Fibroblast of skin of right biceps (primary cell): ENCODE data around the gene MYO9A.
"Not testable (repeated sequence)": the region's sequence is repeated elsewhere in the genome, so short reads cannot be mapped to it uniquely, and the experiment has no call there.

Experiments
- DNase-seq: peaks from one replicate; pipeline ENCODE4 v3.0.0-alpha.2; 2013

Gene MYO9A

GRCh38 chr15:72086920-72087648 lies 30.9 kb downstream of the MYO9A start:
- DNase-seq, result no peak

- DNase-seq, result no peak
Measured at GRCh38 chr15:72086010-72086697, 31.8 kb downstream of the MYO9A start.

GRCh38 chr15:72082176-72082575 lies 35.8 kb downstream of the MYO9A start:
- peak; percentile 29 for DNase-seq

- DNase-seq, result no peak
Measured at GRCh38 chr15:72078887-72079286, 39.1 kb downstream of the MYO9A start.

- no peak for DNase-seq
Measured at GRCh38 chr15:72077950-72078349, 40.0 kb downstream of the MYO9A start.

GRCh38 chr15:72074335-72075060 lies 43.5 kb downstream of the MYO9A start:
- no peak for DNase-seq

- not testable (repeated sequence) for DNase-seq
Measured at GRCh38 chr15:72071448-72071825, 46.5 kb downstream of the MYO9A start.

GRCh38 chr15:72070817-72071447 lies 47.0 kb downstream of the MYO9A start:
- DNase-seq, result peak; percentile 11

- DNase-seq, result no peak
Measured at GRCh38 chr15:72068856-72069255, 49.1 kb downstream of the MYO9A start.

- no peak for DNase-seq
Measured at GRCh38 chr15:72065801-72066200, 52.1 kb downstream of the MYO9A start.

GRCh38 chr15:72063186-72063585 lies 54.8 kb downstream of the MYO9A start:
- no peak for DNase-seq

GRCh38 chr15:72062319-72062718 lies 55.6 kb downstream of the MYO9A start:
- DNase-seq, result no peak

- DNase-seq, result no peak
Measured at GRCh38 chr15:72060687-72061250, 57.2 kb downstream of the MYO9A start.

- no peak for DNase-seq
Measured at GRCh38 chr15:72058585-72058984, 59.4 kb downstream of the MYO9A start.

GRCh38 chr15:72057548-72058091 lies 60.3 kb downstream of the MYO9A start:
- no peak for DNase-seq

GRCh38 chr15:72056217-72056616 lies 61.7 kb downstream of the MYO9A start:
- not testable (repeated sequence) for DNase-seq

GRCh38 chr15:72053297-72053696 lies 64.7 kb downstream of the MYO9A start:
- not testable (repeated sequence) for DNase-seq

- DNase-seq, result no peak
Measured at GRCh38 chr15:72050700-72051099, 67.2 kb downstream of the MYO9A start.

- peak; percentile 42 for DNase-seq
Measured at GRCh38 chr15:72047020-72047419, 70.9 kb downstream of the MYO9A start.

- DNase-seq, result no peak
Measured at GRCh38 chr15:72044956-72045355, 73.0 kb downstream of the MYO9A start.

- no peak for DNase-seq
Measured at GRCh38 chr15:72042865-72043264, 75.1 kb downstream of the MYO9A start.

GRCh38 chr15:72042054-72042453 lies 75.9 kb downstream of the MYO9A start:
- DNase-seq, result no peak

- DNase-seq, result peak; percentile 14
Measured at GRCh38 chr15:72037321-72037720, 80.6 kb downstream of the MYO9A start.
